Ovary (tissue), 3 donors: ENCODE results near the gene SCYL1.

Experiments
- CTCF ChIP-seq, 3 donors: fragments of 450-650 bp in 2 of 3; fragments of 200-600 bp in 1 of 3; IDR thresholded peaks; one replicate each; pipeline versions ENCODE4 v1.5.1 to v1.8.0; 2016 to 2022; ENCODE audit warnings: antibody characterized with exemption in 3 of 3, mild to moderate bottlenecking in 1 of 3
- POLR2A ChIP-seq: fragments of 450-650 bp; IDR thresholded peaks from one replicate; pipeline ENCODE4 v1.6.1; 2017; ENCODE audit warnings: antibody characterized with exemption, mild to moderate bottlenecking, moderate library complexity
- donor health status: DM: no; HTN: no; CAD: no.

- TF ChIP-seq POLR2A (no peak), CTCF (IDR thresholded peaks at IDR 0.05) (no peak)
Measured at GRCh38 chr11:65545853-65546216, 21.0 kb downstream of the SCYL1 start.
